Vagina (tissue), 2 donors: ENCODE measurements around the gene KIAA1210.

Source experiments
- CTCF ChIP-seq, 3 experiments: fragments of 450-650 bp in 2 of 3; fragments of 200-600 bp in 1 of 3; sonication (generic) in 1 of 3; IDR thresholded peaks; one replicate each; pipeline ENCODE4 v1.5.1; 2017 to 2019; ENCODE audit warnings: antibody characterized with exemption in 3 of 3, mild to moderate bottlenecking in 2 of 3, moderate library complexity in 2 of 3
- POLR2A ChIP-seq, 2 donors: fragments of 450-650 bp; IDR thresholded peaks; one replicate each; pipeline ENCODE4 v1.6.1; 2017; ENCODE audit warnings: antibody characterized with exemption in 2 of 2, mild to moderate bottlenecking in 2 of 2, moderate library complexity in 2 of 2
- POLR2AphosphoS5 ChIP-seq, 2 donors: sonication (generic); formaldehyde crosslinking; IDR thresholded peaks; one replicate each; pipeline ENCODE4 v1.9.0; 2017; ENCODE audit warnings: antibody characterized with exemption in 2 of 2, mild to moderate bottlenecking in 2 of 2, low read depth in 1 of 2; ENCODE audit not compliant: insufficient read depth in 1 of 2

GRCh38 chrX:119130911-119131310, 3.3 kb upstream of the KIAA1210 start:
- TF ChIP-seq POLR2A (IDR thresholded peaks at IDR 0.05) (no peak), CTCF (IDR thresholded peaks at IDR 0.05) (no peak), POLR2AphosphoS5 (IDR thresholded peaks at IDR 0.05; ENCODE audit: insufficient read depth in 1 of 2, low read depth in 1 of 2) (no peak)
